Right atrium auricular region (tissue), 2 donors: ENCODE data around the gene EIF5A2. TPM values are rescaled to one million over a fixed set of nuclear protein-coding genes. Genes with fewer than 3 reads are reported as not detected.
"Not testable (repeated sequence)": the region's sequence is repeated elsewhere in the genome, so short reads cannot be mapped to it uniquely, and the experiment has no call there.

Experiments used
- DNase-seq: peaks from one replicate; pipeline ENCODE4 v3.0.0-alpha.2; 2019; ENCODE audit warnings: low spot score
- H3K27ac ChIP-seq, 2 donors: fragments of 200-600 bp; sonication (generic); 1 replicate in 1 of 2; 2 replicates in 1 of 2; pipeline ENCODE4 v1.5.1; 2016 to 2019
- H3K27me3 ChIP-seq, 2 donors: fragments of 200-600 bp; sonication (generic); one replicate each; pipeline versions ENCODE4 v1.5.1 to v1.6.0; 2017 to 2019
- H3K36me3 ChIP-seq: fragments of 200-600 bp; sonication (generic); one replicate; pipeline ENCODE4 v1.5.1; 2016
- H3K4me1 ChIP-seq, 2 donors: fragments of 200-600 bp; sonication (generic); one replicate each; pipeline versions ENCODE4 v1.5.1 to v1.6.0; 2017 to 2019
- H3K4me3 ChIP-seq, 2 donors: fragments of 200-600 bp; sonication (generic); 1 replicate in 1 of 2; 2 replicates in 1 of 2; pipeline ENCODE4 v1.5.1; 2017 to 2019; ENCODE audit warnings: mild to moderate bottlenecking in 1 of 2, moderate library complexity in 1 of 2
- H3K9me3 ChIP-seq, 2 donors: fragments of 200-600 bp; sonication (generic); one replicate each; pipeline ENCODE4 v1.5.1; 2019
- total RNA-seq, 2 donors: library from RNA; depleted of rRNA; stranded (reverse); fragments of >200 nt; gene quantifications; one replicate each; pipeline ENCODE4 v1.1.0, GENCODE V29; 2016
- TF ChIP-seq, protein P1 (sequence below), 2 donors: fragments of 200-600 bp; sonication (generic); IDR thresholded peaks; one replicate each; pipeline ENCODE4 v1.5.1; 2019; ENCODE audit warnings: antibody characterized with exemption in 2 of 2

EIF5A2 gene
- total RNA-seq, 2 donors from 2014 or later = 4.2 to 5.0 TPM

DNA sequence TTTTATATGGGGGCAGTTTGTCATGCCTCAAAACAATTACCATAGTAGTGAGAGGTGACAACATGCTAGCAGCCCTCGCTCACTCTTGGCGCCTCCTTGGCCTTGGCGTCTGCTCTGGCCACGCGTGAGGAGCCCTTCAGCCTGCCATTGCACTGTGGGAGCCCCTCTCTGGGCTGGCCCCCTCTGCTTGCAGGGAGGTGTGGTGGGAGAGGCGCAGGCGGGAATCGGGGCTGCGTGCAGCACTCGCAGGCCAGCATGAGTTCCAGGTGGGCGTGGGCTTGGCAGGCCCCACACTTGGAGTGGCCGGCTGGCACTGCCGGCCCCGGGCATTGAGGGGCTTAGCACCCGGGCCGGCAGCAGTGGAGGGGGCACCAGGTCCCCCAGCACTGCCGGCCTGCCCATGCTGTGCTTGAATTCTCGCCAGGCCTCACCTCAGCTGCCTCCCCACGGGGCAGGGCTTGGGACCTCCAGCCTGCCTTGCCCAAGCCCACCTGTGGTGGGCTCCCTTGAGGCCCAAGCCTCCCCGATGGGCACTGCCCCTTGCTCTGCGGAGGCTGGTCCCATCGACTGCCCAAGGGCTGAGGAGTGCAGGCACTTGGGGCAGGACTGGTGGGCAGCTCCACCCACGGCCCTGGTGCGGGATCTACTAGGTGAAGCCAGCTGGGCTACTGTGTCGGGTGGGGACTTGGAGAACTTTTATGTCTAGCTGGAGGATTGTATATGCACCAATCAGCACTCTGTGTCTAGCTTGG lies 38.8 kb upstream of the EIF5A2 start:
- Histone ChIP-seq H3K27me3 (no peaks in the 10 kb centered on the region), H3K4me3 (no peak overlapping the region), H3K36me3 (no peaks in the 10 kb centered on the region), H3K9me3 (no peaks in the 10 kb centered on the region), H3K27ac (no peak overlapping the region), H3K4me1 (no peaks in the 10 kb centered on the region)
- TF ChIP-seq, protein P1, sequence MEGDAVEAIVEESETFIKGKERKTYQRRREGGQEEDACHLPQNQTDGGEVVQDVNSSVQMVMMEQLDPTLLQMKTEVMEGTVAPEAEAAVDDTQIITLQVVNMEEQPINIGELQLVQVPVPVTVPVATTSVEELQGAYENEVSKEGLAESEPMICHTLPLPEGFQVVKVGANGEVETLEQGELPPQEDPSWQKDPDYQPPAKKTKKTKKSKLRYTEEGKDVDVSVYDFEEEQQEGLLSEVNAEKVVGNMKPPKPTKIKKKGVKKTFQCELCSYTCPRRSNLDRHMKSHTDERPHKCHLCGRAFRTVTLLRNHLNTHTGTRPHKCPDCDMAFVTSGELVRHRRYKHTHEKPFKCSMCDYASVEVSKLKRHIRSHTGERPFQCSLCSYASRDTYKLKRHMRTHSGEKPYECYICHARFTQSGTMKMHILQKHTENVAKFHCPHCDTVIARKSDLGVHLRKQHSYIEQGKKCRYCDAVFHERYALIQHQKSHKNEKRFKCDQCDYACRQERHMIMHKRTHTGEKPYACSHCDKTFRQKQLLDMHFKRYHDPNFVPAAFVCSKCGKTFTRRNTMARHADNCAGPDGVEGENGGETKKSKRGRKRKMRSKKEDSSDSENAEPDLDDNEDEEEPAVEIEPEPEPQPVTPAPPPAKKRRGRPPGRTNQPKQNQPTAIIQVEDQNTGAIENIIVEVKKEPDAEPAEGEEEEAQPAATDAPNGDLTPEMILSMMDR (IDR thresholded peaks at IDR 0.05) = no peak
- no peak for DNase-seq

DNA sequence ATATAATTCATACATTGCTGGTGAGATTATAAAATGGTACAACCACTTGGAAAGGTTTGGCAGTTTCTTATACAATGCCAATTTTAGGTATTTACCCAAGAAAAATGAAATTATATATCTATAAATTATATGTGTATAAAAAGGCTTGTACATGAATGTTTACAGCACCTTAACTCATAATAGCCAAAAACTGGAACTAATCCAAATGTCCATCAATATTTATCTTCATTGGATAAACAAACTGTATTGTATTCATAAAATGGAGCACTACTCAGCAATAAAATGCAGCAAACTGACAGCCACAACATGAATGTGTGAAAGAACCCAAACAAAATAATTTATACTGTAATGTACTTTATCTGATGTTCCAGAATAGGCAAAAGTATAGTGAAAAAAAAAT lies 33.6 kb upstream of the EIF5A2 start:
- Histone ChIP-seq H3K4me1 (no peaks in the 10 kb centered on the region), H3K27me3 (no peaks in the 10 kb centered on the region), H3K27ac (no peak overlapping the region), H3K9me3 (peaks cover 0 to 17% of the 10 kb centered on the region in 2 donors), H3K4me3 (no peak overlapping the region), H3K36me3 (no peaks in the 10 kb centered on the region)
- TF ChIP-seq, protein P1 (IDR thresholded peaks at IDR 0.05) = no peak
- DNase-seq = no peak

DNA sequence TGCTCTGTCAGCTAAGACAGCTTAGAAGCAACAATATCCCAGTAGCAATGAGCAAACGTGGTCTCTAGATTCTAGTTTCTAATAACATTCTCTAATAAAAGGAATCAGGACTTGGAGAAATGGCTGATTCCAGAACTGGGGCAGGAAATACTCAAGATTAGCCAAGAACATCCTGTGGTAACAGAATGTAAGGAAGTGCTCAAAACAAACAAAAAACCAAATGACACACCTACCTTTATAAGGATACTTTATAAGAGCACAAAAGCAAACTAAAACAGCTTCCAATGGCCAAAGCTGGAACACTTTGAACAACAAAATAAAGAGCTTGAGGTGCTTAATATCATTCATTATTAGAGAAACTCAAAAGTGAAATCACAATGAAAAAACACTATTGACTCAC lies 33.1 kb upstream of the EIF5A2 start:
- peaks cover 0 to 17% of the 10 kb centered on the region in 2 donors for H3K9me3 ChIP-seq
- DNase-seq = no peak

DNA sequence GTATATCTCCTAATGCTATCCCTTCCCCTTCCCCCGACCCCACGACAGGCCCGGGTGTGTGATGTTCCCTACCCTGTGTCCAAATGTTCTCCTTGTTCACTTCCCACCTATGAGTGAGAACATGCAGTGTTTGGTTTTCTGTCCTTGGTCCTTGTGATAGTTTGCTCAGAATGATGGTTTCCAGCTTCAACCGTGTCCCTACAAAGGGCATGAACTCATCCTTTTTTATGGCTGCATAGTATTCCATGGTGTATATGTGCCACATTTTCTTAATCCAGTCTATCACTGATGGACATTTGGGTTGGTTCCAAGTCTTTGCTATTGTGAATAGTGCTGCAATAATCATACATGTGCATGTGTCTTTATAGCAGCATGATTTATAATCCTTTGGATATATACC lies 24.6 kb upstream of the EIF5A2 start:
- H3K36me3 ChIP-seq, H3K4me1 ChIP-seq, H3K27ac ChIP-seq, H3K9me3 ChIP-seq, H3K27me3 ChIP-seq, DNase-seq, H3K4me3 ChIP-seq: not testable (repeated sequence)

More for the DNA sequence above, 33.1 kb upstream of the EIF5A2 start:
- Histone ChIP-seq H3K36me3 (no peaks in the 10 kb centered on the region), H3K4me3 (no peak overlapping the region), H3K27me3 (no peaks in the 10 kb centered on the region), H3K4me1 (no peaks in the 10 kb centered on the region), H3K27ac (no peak overlapping the region)
- TF ChIP-seq, protein P1 (IDR thresholded peaks at IDR 0.05) = no peak

DNA sequence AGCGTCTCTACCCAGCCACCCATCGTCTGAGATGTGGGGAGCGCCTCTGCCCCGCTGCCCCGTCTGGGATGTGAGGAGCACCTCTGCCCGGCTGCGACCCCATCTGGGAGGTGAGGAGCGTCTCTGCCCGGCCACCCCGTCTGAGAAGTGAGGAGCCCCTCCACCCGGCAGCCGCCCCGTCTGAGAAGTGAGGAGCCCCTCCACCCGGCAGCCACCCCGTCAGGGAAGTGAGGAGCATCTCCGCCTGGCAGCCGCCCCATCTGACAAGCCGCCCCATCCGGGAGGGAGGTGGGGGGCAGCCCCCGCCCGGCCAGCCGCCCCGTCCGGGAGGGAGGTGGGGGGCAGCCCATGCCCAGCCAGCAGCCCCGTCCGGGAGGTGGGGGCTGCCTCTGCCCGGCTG lies 15.1 kb upstream of the EIF5A2 start:
- H3K36me3 ChIP-seq, H3K27me3 ChIP-seq, H3K4me3 ChIP-seq, H3K27ac ChIP-seq, DNase-seq, H3K4me1 ChIP-seq: not testable (repeated sequence)
- H3K9me3 ChIP-seq = peaks cover 0 to 11% of the 10 kb centered on the region in 2 donors

DNA sequence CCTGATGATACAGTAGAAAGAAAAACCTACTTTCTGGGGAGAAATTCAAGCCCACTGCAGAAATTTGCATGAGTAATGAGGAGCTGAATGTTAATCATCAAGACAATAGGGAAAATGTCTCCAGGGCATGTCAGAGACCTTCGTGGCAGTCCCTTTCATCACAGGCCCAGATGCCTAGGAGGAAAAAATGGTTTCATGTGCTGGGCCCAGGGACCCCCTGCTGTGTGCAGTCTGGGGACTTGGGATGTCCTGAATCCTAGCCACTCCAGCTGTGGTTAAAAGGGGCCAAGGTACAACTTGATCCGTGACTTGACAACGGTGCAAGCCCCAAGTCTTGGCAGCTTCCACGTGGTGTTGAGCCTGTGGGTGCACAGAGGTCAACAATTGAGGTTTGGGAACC lies 10.3 kb upstream of the EIF5A2 start:
- H3K4me3 ChIP-seq = no peak overlapping the region
- DNase-seq = no peak
- H3K27me3 ChIP-seq = no peaks in the 10 kb centered on the region
- H3K9me3 ChIP-seq = peaks cover 0 to 11% of the 10 kb centered on the region in 2 donors
- H3K36me3 ChIP-seq = no peaks in the 10 kb centered on the region
- TF ChIP-seq, protein P1 (IDR thresholded peaks at IDR 0.05) = no peak
- no peaks in the 10 kb centered on the region for H3K4me1 ChIP-seq
- no peak overlapping the region for H3K27ac ChIP-seq

GRCh38 chr3:170914690-170915089 lies 6.3 kb upstream of the EIF5A2 start:
- no peaks in the 10 kb centered on the region for H3K36me3 ChIP-seq
- no peak overlapping the region for H3K4me3 ChIP-seq
- no peaks in the 10 kb centered on the region for H3K27me3 ChIP-seq
- H3K9me3 ChIP-seq = peaks cover 0 to 11% of the 10 kb centered on the region in 2 donors
- no peak overlapping the region for H3K27ac ChIP-seq
- TF ChIP-seq, protein P1 (IDR thresholded peaks at IDR 0.05) = no peak
- no peaks in the 10 kb centered on the region for H3K4me1 ChIP-seq
- no peak for DNase-seq
